Activated CD4-positive, alpha-beta T cell treated with anti-CD3 and anti-CD28 coated beads for 4 hours (primary cell): ENCODE results near the gene RNF121.
A peak's percentile ranks its signal among the peaks of the same experiment; 100 is the strongest.
"Not testable (repeated sequence)": the region's sequence is repeated elsewhere in the genome, so short reads cannot be mapped to it uniquely, and the experiment has no call there.

Source experiments
- DNase-seq, 2 donors: peaks; one replicate each; pipeline ENCODE4 v3.0.0-alpha.2; 2020

RNF121 gene

GRCh38 chr11:71928737-71929443, at the start of gene RNF121:
TSS of gene RNF121 (plus strand) at chr11:71929046. CDS start at chr11:71929062, 16 bp downstream.
- DNase-seq = peak; percentile 98

- not testable (repeated sequence) for DNase-seq
Observed at GRCh38 chr11:71885806-71886205, 43.0 kb upstream of the RNF121 start.

- not testable (repeated sequence) for DNase-seq
Observed at GRCh38 chr11:71888335-71889010, 40.4 kb upstream of the RNF121 start.

- not testable (repeated sequence) for DNase-seq
Observed at GRCh38 chr11:71889181-71889872, 39.5 kb upstream of the RNF121 start.

- DNase-seq = no peak
Observed at GRCh38 chr11:71895961-71896360, 32.9 kb upstream of the RNF121 start.

GRCh38 chr11:71901137-71901536, 27.7 kb upstream of the RNF121 start:
- DNase-seq = not testable (repeated sequence)

GRCh38 chr11:71908218-71908617, 20.6 kb upstream of the RNF121 start:
- no peak for DNase-seq

GRCh38 chr11:71910775-71911174, 18.1 kb upstream of the RNF121 start:
- DNase-seq = not testable (repeated sequence)

- peak; percentile 35 to 51 for DNase-seq
Observed at GRCh38 chr11:71911321-71911985, 17.4 kb upstream of the RNF121 start.

GRCh38 chr11:71911986-71912340, 16.9 kb upstream of the RNF121 start:
- not testable (repeated sequence) for DNase-seq

GRCh38 chr11:71913756-71914526, 14.9 kb upstream of the RNF121 start:
- no peak for DNase-seq

GRCh38 chr11:71914617-71915189, 14.1 kb upstream of the RNF121 start:
- no peak for DNase-seq

GRCh38 chr11:71917646-71918140, 11.2 kb upstream of the RNF121 start:
- DNase-seq = no peak

GRCh38 chr11:71927820-71928736, 768 bp upstream of the RNF121 start, which contains the start of gene XNDC1N:
TSS of gene XNDC1N (minus strand) at chr11:71928594. CDS start at chr11:71923353, 5,241 bp downstream.
- no peak for DNase-seq

GRCh38 chr11:71929491-71929890, 645 bp downstream of the RNF121 start:
- DNase-seq = no peak

- no peak for DNase-seq
Observed at GRCh38 chr11:71930556-71931244, 1.9 kb downstream of the RNF121 start.

GRCh38 chr11:71931245-71931602, 2.4 kb downstream of the RNF121 start:
- no peak for DNase-seq

GRCh38 chr11:71933141-71933933, 4.5 kb downstream of the RNF121 start:
- DNase-seq = no peak

- DNase-seq = no peak
Observed at GRCh38 chr11:71934213-71934612, 5.4 kb downstream of the RNF121 start.
